Measurements from ENCODE around the gene USH2A. TPM values are rescaled to one million over a fixed set of nuclear protein-coding genes. Genes with fewer than 3 reads are reported as not detected.
A peak's percentile ranks its signal among the peaks of the same experiment; 100 is the strongest.

Gene USH2A
- total and polyA plus RNA-seq, 8 donors: 0.03 to 0.06 (median 0.04) TPM; not detected in 2

DNA sequence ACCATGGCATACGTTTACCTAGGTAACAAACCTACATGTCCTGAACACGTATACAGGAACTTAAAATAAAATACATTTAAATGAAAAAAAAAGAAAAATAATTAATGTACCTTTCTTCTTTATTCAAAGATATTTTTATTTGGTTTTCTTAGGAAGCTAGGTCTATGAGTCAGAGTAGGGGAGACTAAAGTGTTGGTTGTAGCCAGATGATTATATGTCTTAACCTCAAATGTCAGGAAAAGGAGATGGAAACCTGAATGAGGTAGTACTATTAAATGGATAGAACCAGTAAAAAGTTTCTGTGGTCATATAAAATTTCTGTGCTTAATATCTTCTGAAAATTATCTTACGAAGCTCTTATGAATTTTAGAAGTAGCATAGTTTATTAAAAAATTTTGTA, 580.3 kb downstream of the USH2A start:
- no peak for DNase-seq
- Histone ChIP-seq H3K4me3 (no peak overlapping the region), H3K9me3 (peaks cover 0 to 20% of the 10 kb centered on the region in 2 donors), H3K27me3 (no peaks in the 10 kb centered on the region), H3K36me3 (no peaks in the 10 kb centered on the region), H3K27ac (no peak overlapping the region), H3K4me1 (no peaks in the 10 kb centered on the region)
- intact Hi-C loops (cut with DNase I): no loop called here
- TF ChIP-seq CTCF (IDR thresholded peaks at IDR 0.05): no peak
- no peak for ATAC-seq

DNA sequence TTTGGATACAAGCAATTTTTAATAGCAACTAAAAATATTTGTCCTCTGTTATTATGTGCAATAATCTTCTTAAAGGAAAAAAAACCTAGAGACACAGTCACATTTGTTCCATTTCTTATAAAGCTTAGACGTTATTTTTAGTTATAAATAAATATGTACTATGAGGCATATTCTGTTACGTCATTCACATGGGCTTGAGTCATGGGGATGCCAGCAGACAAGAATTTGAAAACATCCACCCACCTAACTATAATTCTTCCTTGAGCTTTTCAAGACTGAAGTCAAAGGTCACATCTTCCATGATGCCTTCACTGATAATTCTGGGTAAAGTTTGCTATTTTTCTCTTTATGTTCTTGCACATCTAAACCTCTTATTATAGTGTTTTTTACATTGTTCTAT, 587.3 kb downstream of the USH2A start:
- Histone ChIP-seq H3K4me1 (no peaks in the 10 kb centered on the region), H3K27me3 (no peaks in the 10 kb centered on the region), H3K4me3 (no peak overlapping the region), H3K27ac (no peak overlapping the region), H3K9me3 (peaks cover 0 to 23% of the 10 kb centered on the region in 2 donors), H3K36me3 (no peaks in the 10 kb centered on the region)
- intact Hi-C loops (cut with DNase I): no loop called here
- ATAC-seq (no peak), DNase-seq (no peak)
- TF ChIP-seq CTCF (IDR thresholded peaks at IDR 0.05): no peak

DNA sequence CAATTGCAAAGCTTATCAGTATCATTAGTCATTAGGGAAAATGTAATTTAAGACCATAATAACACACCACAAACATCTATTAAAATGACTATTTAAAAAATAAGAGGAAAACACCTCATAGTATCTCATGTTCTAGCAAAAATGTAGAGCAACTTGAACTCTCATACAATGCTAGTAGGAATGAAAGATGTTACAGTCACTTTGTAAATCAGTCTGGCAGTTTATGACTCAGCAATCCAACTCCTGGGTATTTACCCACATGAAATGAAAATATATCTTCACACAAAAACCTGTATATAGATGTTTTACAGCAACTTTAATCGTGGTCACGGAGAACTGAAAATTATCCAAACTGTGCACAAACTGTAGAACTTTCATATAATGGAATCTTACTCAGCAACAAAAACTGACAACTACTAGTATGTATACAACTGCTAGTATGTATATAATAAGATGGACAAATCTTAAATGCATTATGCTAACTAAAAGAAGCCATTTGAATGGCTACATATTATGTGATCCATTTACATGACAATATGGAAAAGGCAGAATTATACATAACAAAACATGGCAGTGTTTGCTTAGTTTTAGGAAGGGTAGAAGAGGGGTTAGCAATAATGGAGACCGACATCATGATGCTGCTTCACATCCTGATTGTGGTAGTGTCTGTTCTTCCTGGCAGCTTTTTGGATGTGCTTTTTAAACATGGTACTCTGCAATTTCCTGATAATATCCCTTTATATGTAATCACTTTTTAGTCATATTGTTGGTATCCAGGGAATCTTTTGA, 589.1 kb downstream of the USH2A start:
- TF ChIP-seq CTCF (IDR thresholded peaks at IDR 0.05): no peak
- ATAC-seq: no peak
- intact Hi-C loops (cut with DNase I): no loop called here

GRCh38 chr1:215830226-215830810, 592.9 kb downstream of the USH2A start:
- Histone ChIP-seq H3K27ac (no peak overlapping the region), H3K36me3 (no peaks in the 10 kb centered on the region), H3K4me3 (no peak overlapping the region), H3K27me3 (no peaks in the 10 kb centered on the region), H3K4me1 (no peaks in the 10 kb centered on the region), H3K9me3 (peaks cover 0 to 18% of the 10 kb centered on the region in 2 donors)
- ATAC-seq (no peak), DNase-seq (peak in 1 of 4 donors; percentile 2)
- no peak for TF ChIP-seq CTCF (IDR thresholded peaks at IDR 0.05)
- intact Hi-C loops (cut with DNase I): no loop called here

More for the DNA sequence above, 589.1 kb downstream of the USH2A start:
- H3K27me3 ChIP-seq: no peaks in the 10 kb centered on the region
- H3K4me3 ChIP-seq: no peak overlapping the region
- no peaks in the 10 kb centered on the region for H3K36me3 ChIP-seq
- H3K4me1 ChIP-seq: no peaks in the 10 kb centered on the region
- no peak for DNase-seq
- peaks cover 0 to 20% of the 10 kb centered on the region in 2 donors for H3K9me3 ChIP-seq
- no peak overlapping the region for H3K27ac ChIP-seq

DNA sequence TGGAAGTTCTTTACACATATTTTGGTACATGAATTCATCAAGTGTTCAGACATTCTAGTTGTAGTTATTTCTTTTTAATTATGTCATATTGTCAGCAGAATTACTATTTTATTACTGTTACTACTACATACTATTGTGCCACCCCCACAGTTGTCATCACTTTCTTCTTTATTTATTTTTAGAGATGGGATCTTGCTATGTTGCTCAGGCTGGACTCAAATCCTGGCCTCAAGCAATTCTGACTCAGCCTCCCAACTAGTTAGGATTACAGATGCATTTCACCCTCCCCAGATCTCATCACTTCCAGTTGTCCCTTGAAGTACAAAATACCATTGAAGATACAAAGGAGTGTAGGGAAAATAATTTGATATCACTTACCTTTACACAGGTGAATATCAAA, 598.2 kb downstream of the USH2A start:
- H3K27me3 ChIP-seq: no peaks in the 10 kb centered on the region
- H3K4me1 ChIP-seq: no peaks in the 10 kb centered on the region
- no peak for ATAC-seq
- intact Hi-C loops (cut with DNase I): no loop called here
- H3K36me3 ChIP-seq: no peaks in the 10 kb centered on the region
- no peak overlapping the region for H3K27ac ChIP-seq
- no peak for DNase-seq
- no peak for TF ChIP-seq CTCF (IDR thresholded peaks at IDR 0.05)
- H3K4me3 ChIP-seq: no peak overlapping the region
- peaks cover 0 to under 1% of the 10 kb centered on the region in 2 donors for H3K9me3 ChIP-seq

All from left lung (tissue), 10 donors.